OCI-LY7 (cell line): ENCODE results near the gene FAP. TPM values are rescaled to one million over a fixed set of nuclear protein-coding genes. Genes with fewer than 3 reads are reported as not detected.

ENCODE experiments used
- BruUV-seq: library from RNA; stranded (reverse); fragments of 400-500 nt; replicated peaks from 2 replicates; lab custom pipeline; 2021; lab: Mats Ljungman, UMichigan
- CTCF ChIA-PET: fragments of 300-600 bp; sonication (Branson Sonifier 250); formaldehyde crosslinking; loops from one replicate; lab custom pipeline; 2022; ENCODE audit warnings: antibody characterized with exemption; ENCODE audit not compliant: unreplicated experiment; lab: Charles Lee
- POLR2A ChIA-PET: fragments of 300-600 bp; sonication (Branson Sonifier 250); formaldehyde crosslinking; loops from one replicate; lab custom pipeline; 2022; ENCODE audit warnings: antibody characterized with exemption; lab: Charles Lee
- DNase-seq: peaks from one replicate; pipeline ENCODE4 v3.0.0-alpha.2; 2015; ENCODE audit warnings: low spot score
- H2AFZ ChIP-seq: fragments of 200-600 bp; sonication (generic), shearing (Covaris generic); 2 replicates; pipeline ENCODE4 v1.6.1; 2014; ENCODE audit warnings: mild to moderate bottlenecking, antibody characterized with exemption, low read length, moderate library complexity
- H3K27ac ChIP-seq: fragments of 200-600 bp; sonication (generic); 2 replicates; pipeline ENCODE4 v1.5.1; 2014; ENCODE audit warnings: mixed run types, low read depth, mild to moderate bottlenecking, moderate library complexity, low read length, inconsistent platforms; ENCODE audit not compliant: poor library complexity, severe bottlenecking
- H3K36me3 ChIP-seq: fragments of 200-600 bp; sonication (generic); 2 replicates; pipeline ENCODE4 v1.6.1; 2014; ENCODE audit warnings: mild to moderate bottlenecking, antibody characterized with exemption, low read length, moderate library complexity, mixed read lengths; ENCODE audit not compliant: insufficient read depth
- H3K4me1 ChIP-seq: fragments of 200-600 bp; sonication (generic); 2 replicates; pipeline ENCODE4 v1.5.1; 2014; ENCODE audit warnings: mild to moderate bottlenecking, low read length; ENCODE audit not compliant: insufficient read depth, poor library complexity, severe bottlenecking
- H3K4me2 ChIP-seq: fragments of 200-600 bp; sonication (generic); 2 replicates; pipeline ENCODE4 v1.6.1; 2014; ENCODE audit warnings: mild to moderate bottlenecking, low read length
- H3K4me3 ChIP-seq: fragments of 200-600 bp; sonication (generic); 2 replicates; pipeline ENCODE4 v1.5.1; 2014; ENCODE audit warnings: mild to moderate bottlenecking, low read depth, low read length; ENCODE audit not compliant: poor library complexity, severe bottlenecking
- H3K79me2 ChIP-seq: fragments of 200-600 bp; sonication (generic); 2 replicates; pipeline ENCODE4 v1.6.1; 2016; ENCODE audit warnings: low read depth, mild to moderate bottlenecking, low read length, moderate library complexity, mixed read lengths; ENCODE audit not compliant: insufficient read depth
- H3K9me2 ChIP-seq: fragments of 200-600 bp; sonication (generic); 2 replicates; pipeline ENCODE4 v1.6.1; 2016; ENCODE audit warnings: mild to moderate bottlenecking, low read length, mixed read lengths; ENCODE audit not compliant: insufficient read depth
- H3K9me3 ChIP-seq: fragments of 200-600 bp; sonication (generic); 2 replicates; pipeline ENCODE4 v1.6.1; 2014; ENCODE audit warnings: mild to moderate bottlenecking, mixed run types, low read length, mixed read lengths
- H4K20me1 ChIP-seq: fragments of 200-600 bp; sonication (generic); 2 replicates; pipeline ENCODE4 v1.6.1; 2014; ENCODE audit warnings: mild to moderate bottlenecking, antibody characterized with exemption, low read length, moderate library complexity, mixed read lengths; ENCODE audit not compliant: insufficient read depth
- EZH2phosphoT487 ChIP-seq: fragments of 200-600 bp; sonication (generic); IDR thresholded peaks from 2 replicates; pipeline ENCODE4 v1.6.1; 2018; ENCODE audit warnings: low read depth, borderline replicate concordance, mild to moderate bottlenecking, mixed run types, antibody characterized with exemption, low read length, moderate library complexity, mixed read lengths
- intact Hi-C: fragments of 100-400 bp; cut with micrococcal nuclease; formaldehyde crosslinking; loops from one replicate; pipeline ENCODE4 v1.10.0; 2022; ENCODE audit not compliant: unreplicated experiment
- total RNA-seq, 2 experiments: library from RNA; depleted of rRNA in 1 of 2; stranded (reverse); fragments of >200 nt in 1 of 2; shearing (Covaris generic) in 1 of 2; gene quantifications; 2 replicates each; pipeline ENCODE4 v1.2.3, GENCODE V29; 2014 to 2022
- TF ChIP-seq, protein P1 (sequence below): fragments of 200-600 bp; sonication (generic); conservative IDR thresholded peaks from 2 replicates; pipeline ENCODE4 v1.5.1; 2014; ENCODE audit warnings: mild to moderate bottlenecking, antibody characterized with exemption, low read length, moderate library complexity, mixed read lengths

Gene FAP
- total RNA-seq, 2 experiments from 2014 or later: not detected

DNA sequence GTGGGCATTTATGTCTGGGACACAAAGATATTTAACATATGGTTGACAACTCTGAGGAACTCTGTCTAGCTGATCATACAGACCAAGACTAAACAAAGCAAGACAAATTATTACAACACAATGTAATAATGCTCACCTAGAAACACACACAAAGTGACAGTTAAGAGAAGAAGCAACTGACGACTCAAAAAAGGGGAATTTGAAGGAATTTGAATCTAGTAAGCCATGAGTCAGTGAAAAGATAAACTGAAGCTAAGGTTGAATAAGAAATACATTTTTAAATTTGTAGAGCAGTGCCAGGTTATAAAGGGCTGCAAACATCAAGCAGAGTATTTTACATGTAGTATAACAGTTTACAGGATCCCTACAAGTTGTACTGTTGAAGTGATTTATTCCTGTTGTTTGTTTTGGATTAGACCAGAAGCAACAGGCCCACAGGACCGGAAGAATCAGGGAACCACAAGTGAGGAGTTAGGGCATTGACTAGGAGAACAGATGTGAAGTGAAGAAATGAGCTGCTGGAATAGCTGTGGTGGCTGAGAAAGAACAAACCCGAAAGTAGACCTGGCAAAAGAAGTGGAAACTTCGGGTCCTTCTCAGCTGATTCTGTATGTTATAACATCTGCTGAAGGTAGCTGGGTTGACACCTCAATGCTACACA lies 39.6 kb upstream of the FAP start:
- H3K4me3 ChIP-seq: no peak overlapping the region
- no peaks in the 10 kb centered on the region for H4K20me1 ChIP-seq
- no peak overlapping the region for H3K4me2 ChIP-seq
- DNase-seq: no peak
- H3K9me3 ChIP-seq: no peaks in the 10 kb centered on the region
- BruUV-seq: no TSS peak
- no peaks in the 10 kb centered on the region for H3K36me3 ChIP-seq
- POLR2A ChIA-PET: interaction anchor here (1.1 kb wide), 1 partner anchor 138 kb away, joined by 4 read pairs; no protein-coding TSS in a partner anchor
- H3K79me2 ChIP-seq: no peaks in the 10 kb centered on the region
- H3K4me1 ChIP-seq: no peaks in the 10 kb centered on the region
- TF ChIP-seq, protein P1, sequence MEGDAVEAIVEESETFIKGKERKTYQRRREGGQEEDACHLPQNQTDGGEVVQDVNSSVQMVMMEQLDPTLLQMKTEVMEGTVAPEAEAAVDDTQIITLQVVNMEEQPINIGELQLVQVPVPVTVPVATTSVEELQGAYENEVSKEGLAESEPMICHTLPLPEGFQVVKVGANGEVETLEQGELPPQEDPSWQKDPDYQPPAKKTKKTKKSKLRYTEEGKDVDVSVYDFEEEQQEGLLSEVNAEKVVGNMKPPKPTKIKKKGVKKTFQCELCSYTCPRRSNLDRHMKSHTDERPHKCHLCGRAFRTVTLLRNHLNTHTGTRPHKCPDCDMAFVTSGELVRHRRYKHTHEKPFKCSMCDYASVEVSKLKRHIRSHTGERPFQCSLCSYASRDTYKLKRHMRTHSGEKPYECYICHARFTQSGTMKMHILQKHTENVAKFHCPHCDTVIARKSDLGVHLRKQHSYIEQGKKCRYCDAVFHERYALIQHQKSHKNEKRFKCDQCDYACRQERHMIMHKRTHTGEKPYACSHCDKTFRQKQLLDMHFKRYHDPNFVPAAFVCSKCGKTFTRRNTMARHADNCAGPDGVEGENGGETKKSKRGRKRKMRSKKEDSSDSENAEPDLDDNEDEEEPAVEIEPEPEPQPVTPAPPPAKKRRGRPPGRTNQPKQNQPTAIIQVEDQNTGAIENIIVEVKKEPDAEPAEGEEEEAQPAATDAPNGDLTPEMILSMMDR: no peak
- no peak for TF ChIP-seq EZH2phosphoT487
- no peaks in the 10 kb centered on the region for H3K9me2 ChIP-seq
- H3K27ac ChIP-seq: no peak overlapping the region
- CTCF ChIA-PET: no interaction called here
- intact Hi-C loops: no loop called here
- no peak overlapping the region for H2AFZ ChIP-seq

DNA sequence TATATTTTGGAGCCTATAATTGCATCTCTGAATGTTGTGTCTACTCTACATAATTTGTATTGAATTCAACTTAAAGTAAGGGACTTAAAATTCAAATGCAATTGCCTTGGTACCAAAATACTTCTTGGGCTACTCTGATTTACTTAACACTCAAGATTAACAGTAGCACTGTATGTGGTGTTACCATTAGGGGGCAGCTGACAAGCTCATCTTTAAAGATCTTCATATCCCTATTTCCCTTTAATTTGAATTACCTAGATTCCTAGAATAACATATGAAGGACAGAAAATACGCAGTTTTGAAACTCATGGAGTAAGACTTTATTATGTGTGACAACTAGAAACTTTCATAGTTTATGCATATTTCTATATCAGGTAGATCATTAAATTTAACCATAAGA lies 37.4 kb upstream of the FAP start:
- BruUV-seq: no TSS peak
- no peaks in the 10 kb centered on the region for H3K9me3 ChIP-seq
- H3K4me3 ChIP-seq: no peak overlapping the region
- intact Hi-C loops: no loop called here
- ChIA-PET CTCF (no interaction called here), POLR2A (no interaction called here)
- H3K4me1 ChIP-seq: no peaks in the 10 kb centered on the region
- no peak for DNase-seq
- TF ChIP-seq, protein P1: peak; percentile 48; the same call in 1 of the 2 replicates
- no peak for TF ChIP-seq EZH2phosphoT487
- H3K36me3 ChIP-seq: no peaks in the 10 kb centered on the region
- H3K9me2 ChIP-seq: no peaks in the 10 kb centered on the region
- H3K79me2 ChIP-seq: no peaks in the 10 kb centered on the region
- no peak overlapping the region for H3K4me2 ChIP-seq
- H4K20me1 ChIP-seq: no peaks in the 10 kb centered on the region
- H3K27ac ChIP-seq: no peak overlapping the region
- H2AFZ ChIP-seq: no peak overlapping the region

GRCh38 chr2:162277381-162277780 lies 34.1 kb upstream of the FAP start:
- Histone ChIP-seq H3K79me2 (no peaks in the 10 kb centered on the region), H3K36me3 (0 out of 2 replicates have a peak, but pooled peaks cover 3% of the 10 kb centered on the region), H3K4me3 (no peak overlapping the region), H3K9me2 (no peaks in the 10 kb centered on the region), H4K20me1 (no peaks in the 10 kb centered on the region), H3K4me2 (no peak overlapping the region), H3K4me1 (no peaks in the 10 kb centered on the region), H3K27ac (no peak overlapping the region), H2AFZ (no peak overlapping the region), H3K9me3 (no peaks in the 10 kb centered on the region)
- no TSS peak for BruUV-seq
- TF ChIP-seq, protein P1: no peak
- TF ChIP-seq EZH2phosphoT487: no peak
- CTCF ChIA-PET: no interaction called here
- no peak for DNase-seq
- POLR2A ChIA-PET: interaction anchor here (1.0 kb wide), 1 partner anchor 10 kb away, joined by 3 read pairs; no protein-coding TSS in a partner anchor
- intact Hi-C loops: no loop called here
